Neural crest cell (in vitro differentiated cells): ENCODE measurements around the gene CRIM1. TPM values are rescaled to one million over a fixed set of nuclear protein-coding genes. Genes with fewer than 3 reads are reported as not detected.

ENCODE experiments used
- DNase-seq: peaks from one replicate; pipeline ENCODE4 v3.0.0; 2021; ENCODE audit warnings: low read depth, mixed read lengths, low spot score
- H3K27ac Mint-ChIP-seq: one replicate; pipeline ENCODE4 v1.8.0; 2021; ENCODE audit warnings: mild to moderate bottlenecking, mixed read lengths; ENCODE audit not compliant: unreplicated experiment
- H3K27me3 Mint-ChIP-seq: 2 replicates; pipeline ENCODE4 v1.8.0; 2021; ENCODE audit warnings: low read depth, mild to moderate bottlenecking, mixed read lengths
- H3K36me3 Mint-ChIP-seq: 2 replicates; pipeline ENCODE4 v1.8.0; 2021; ENCODE audit warnings: low read depth, mild to moderate bottlenecking, mixed read lengths
- H3K4me1 Mint-ChIP-seq: 2 replicates; pipeline ENCODE4 v1.8.0; 2021; ENCODE audit warnings: mixed read lengths
- H3K4me3 Mint-ChIP-seq: one replicate; pipeline ENCODE4 v1.8.0; 2021; ENCODE audit warnings: mild to moderate bottlenecking, mixed read lengths
- H3K9me3 Mint-ChIP-seq: 2 replicates; pipeline ENCODE4 v1.8.0; 2021; ENCODE audit warnings: mixed read lengths
- CTCF ChIP-seq: fragments of 200-600 bp; sonication (generic); conservative IDR thresholded peaks from 2 replicates; pipeline ENCODE4 v1.5.0; 2021; ENCODE audit warnings: antibody characterized with exemption, mild to moderate bottlenecking
- total RNA-seq: library from RNA; stranded (reverse); gene quantifications from 2 replicates; pipeline ENCODE4 v1.2.1, GENCODE V29; 2021

The CRIM1 gene
- total RNA-seq, 1 donor from 2014 or later = 13.8 TPM

- no peaks in the 10 kb centered on the region for H3K27me3 Mint-ChIP-seq
- no peak for TF ChIP-seq CTCF
- peaks cover 4% of the 10 kb centered on the region for H3K4me1 Mint-ChIP-seq
- H3K36me3 Mint-ChIP-seq = peaks cover 3% of the 10 kb centered on the region
- H3K4me3 Mint-ChIP-seq = no peak overlapping the region
- no peak overlapping the region for H3K27ac Mint-ChIP-seq
- peaks cover 2% of the 10 kb centered on the region for H3K9me3 Mint-ChIP-seq
- no peak for DNase-seq
Measured at GRCh38 chr2:36487947-36488346, 132.4 kb downstream of the CRIM1 start.

- Mint-ChIP-seq H3K27me3 (no peaks in the 10 kb centered on the region), H3K9me3 (peaks cover 2% of the 10 kb centered on the region), H3K4me3 (no peak overlapping the region), H3K27ac (peak overlapping the region; percentile 11), H3K36me3 (peaks cover 3% of the 10 kb centered on the region), H3K4me1 (peaks cover 4% of the 10 kb centered on the region)
- TF ChIP-seq CTCF = no peak
- DNase-seq = no peak
Measured at GRCh38 chr2:36489281-36489680, 133.7 kb downstream of the CRIM1 start.

- Mint-ChIP-seq H3K27ac (peak overlapping the region; percentile 77), H3K27me3 (no peaks in the 10 kb centered on the region), H3K4me3 (no peak overlapping the region), H3K9me3 (peaks cover 2% of the 10 kb centered on the region), H3K4me1 (peaks cover 4% of the 10 kb centered on the region), H3K36me3 (peaks cover 3% of the 10 kb centered on the region)
- TF ChIP-seq CTCF = no peak
- DNase-seq = no peak
Measured at GRCh38 chr2:36490749-36491148, 135.2 kb downstream of the CRIM1 start.

GRCh38 chr2:36492216-36492945 is 136.8 kb downstream of the CRIM1 start:
- Mint-ChIP-seq H3K27me3 (no peaks in the 10 kb centered on the region), H3K36me3 (peaks cover 3% of the 10 kb centered on the region), H3K4me1 (peaks cover 4% of the 10 kb centered on the region), H3K9me3 (peaks cover 2% of the 10 kb centered on the region), H3K27ac (no peak overlapping the region), H3K4me3 (no peak overlapping the region)
- TF ChIP-seq CTCF = no peak
- DNase-seq = no peak

GRCh38 chr2:36493306-36493705 is 137.7 kb downstream of the CRIM1 start:
- TF ChIP-seq CTCF = no peak

More at GRCh38 chr2:36493306-36493705, 137.7 kb downstream of the CRIM1 start:
- H3K4me1 Mint-ChIP-seq = peaks cover 4% of the 10 kb centered on the region
- H3K9me3 Mint-ChIP-seq = peaks cover 2% of the 10 kb centered on the region
- H3K27ac Mint-ChIP-seq = no peak overlapping the region
- H3K27me3 Mint-ChIP-seq = no peaks in the 10 kb centered on the region
- peaks cover 3% of the 10 kb centered on the region for H3K36me3 Mint-ChIP-seq
- no peak overlapping the region for H3K4me3 Mint-ChIP-seq
- DNase-seq = no peak
